ENCODE results near the gene FOXN4.
"Not testable (repeated sequence)": the region's sequence is repeated elsewhere in the genome, so short reads cannot be mapped to it uniquely, and the experiment has no call there.

Gene FOXN4, protein sequence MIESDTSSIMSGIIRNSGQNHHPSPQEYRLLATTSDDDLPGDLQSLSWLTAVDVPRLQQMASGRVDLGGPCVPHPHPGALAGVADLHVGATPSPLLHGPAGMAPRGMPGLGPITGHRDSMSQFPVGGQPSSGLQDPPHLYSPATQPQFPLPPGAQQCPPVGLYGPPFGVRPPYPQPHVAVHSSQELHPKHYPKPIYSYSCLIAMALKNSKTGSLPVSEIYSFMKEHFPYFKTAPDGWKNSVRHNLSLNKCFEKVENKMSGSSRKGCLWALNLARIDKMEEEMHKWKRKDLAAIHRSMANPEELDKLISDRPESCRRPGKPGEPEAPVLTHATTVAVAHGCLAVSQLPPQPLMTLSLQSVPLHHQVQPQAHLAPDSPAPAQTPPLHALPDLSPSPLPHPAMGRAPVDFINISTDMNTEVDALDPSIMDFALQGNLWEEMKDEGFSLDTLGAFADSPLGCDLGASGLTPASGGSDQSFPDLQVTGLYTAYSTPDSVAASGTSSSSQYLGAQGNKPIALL

DNA sequence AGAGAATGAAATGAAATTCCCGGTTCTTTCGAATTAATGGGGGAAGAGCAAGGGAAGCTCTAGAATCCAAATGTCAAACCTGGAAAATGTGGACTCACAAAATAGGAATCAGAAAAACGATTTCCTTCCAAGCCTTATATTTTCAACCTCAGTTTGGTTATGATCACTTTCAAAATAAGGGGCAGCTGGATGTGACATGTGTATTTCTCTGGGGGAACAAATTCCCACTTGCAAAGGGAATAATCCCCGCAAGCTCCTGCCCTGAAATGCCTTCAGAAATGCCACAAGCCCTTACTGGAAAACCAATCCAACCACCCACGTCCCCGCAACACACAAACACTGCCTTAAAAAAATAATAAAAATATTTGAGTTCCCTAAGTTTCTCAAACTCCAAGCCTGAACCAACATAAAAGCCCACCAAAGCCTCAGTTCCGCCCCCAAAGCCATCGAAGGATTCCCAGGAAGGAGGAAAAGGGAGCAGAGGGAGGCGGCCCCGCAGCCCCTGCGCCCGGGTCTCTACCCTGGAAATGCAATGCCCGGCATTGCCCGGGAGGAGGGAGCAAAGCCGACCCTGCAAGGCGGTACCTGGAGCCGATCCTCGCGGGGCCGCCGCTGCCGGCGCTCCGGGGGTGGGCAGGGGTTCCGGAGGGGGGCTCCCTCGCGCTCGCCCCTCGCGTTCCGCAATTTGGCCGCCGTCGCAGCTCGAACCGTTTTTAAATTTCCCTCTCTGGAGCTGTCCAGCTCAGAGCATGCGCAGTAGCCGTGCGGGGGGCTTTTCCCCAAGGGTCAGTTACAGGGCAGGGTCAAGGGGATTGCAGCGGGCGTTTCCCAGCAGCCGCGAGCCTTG is at the start of gene FOXN4:
Gene FOXN4, minus strand, starts transcription at position 751 of the 847 bp plus-strand sequence. CDS start 963 bp downstream, outside the sequence.
- no peak for DNase-seq

DNA sequence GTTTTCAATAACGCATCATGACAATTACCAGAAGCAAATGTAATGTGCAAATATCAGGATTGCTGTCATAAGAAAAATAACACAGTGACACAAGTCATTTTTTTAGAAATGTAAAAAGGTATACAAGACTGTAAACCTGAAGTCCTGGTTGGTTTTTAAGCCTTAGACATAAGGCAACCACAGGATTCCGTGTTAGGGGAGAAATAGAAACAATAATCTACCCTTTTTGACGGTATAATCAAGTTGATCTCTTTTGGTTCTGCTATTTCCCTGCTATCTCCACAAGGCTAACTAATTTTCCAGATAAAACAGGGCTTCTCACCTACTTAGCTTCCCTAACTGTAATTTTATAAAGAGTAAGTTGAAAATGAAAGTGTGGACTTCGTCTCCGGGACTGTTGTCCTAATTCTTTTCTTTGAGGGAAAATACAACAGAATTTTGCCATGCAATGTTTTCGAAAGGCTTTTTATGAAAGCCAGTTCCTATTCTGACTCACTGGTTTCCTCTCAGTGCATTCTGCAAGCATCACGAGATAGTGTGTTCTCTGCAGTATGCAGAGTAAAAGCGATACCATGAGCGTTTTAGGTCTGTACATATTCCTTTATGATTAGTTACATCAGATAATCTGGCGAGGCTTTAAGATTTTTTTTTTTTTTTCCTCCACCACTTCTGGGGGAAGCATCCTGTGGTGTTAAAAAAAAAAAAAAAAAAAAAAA is 49.2 kb upstream of the FOXN4 start:
- no peak for DNase-seq

DNA sequence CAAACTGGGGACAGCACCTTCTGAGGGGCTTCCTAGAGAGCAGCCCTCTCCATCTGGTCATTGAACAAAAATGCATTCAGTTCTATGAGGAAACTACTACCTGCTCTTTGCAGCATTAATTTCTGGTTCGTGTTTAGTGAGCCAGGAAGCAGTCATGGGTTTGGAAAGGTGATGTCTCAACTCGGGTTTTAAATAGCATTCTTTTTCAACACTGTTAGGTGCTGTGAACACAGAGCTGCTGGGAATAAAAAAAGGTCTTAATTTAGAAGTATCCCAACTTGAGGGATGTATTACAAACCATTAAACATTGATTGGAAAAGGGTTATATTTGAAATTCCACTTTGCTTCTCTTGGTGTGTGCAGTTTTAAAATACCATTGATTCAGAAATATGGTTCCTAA is 47.9 kb upstream of the FOXN4 start:
- DNase-seq, result no peak

DNA sequence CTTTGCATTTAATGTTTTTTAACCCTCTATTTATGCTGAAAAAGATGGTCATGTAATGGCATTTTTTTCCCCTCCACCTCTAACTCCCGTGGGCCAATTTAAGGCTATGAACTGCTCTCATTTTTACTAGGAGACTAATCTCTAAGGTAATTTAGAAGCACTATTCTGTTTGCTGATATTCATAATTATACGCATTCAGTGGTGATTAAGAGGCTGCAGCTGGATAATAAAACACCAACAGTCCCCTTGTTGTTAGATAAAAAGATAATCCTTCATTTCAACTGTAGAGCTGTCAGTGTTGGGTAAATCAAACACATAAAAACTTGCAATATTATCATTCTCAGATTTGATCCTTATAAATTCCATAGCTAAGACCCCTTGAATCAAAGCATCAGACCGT is 47.5 kb upstream of the FOXN4 start:
- DNase-seq, result no peak

DNA sequence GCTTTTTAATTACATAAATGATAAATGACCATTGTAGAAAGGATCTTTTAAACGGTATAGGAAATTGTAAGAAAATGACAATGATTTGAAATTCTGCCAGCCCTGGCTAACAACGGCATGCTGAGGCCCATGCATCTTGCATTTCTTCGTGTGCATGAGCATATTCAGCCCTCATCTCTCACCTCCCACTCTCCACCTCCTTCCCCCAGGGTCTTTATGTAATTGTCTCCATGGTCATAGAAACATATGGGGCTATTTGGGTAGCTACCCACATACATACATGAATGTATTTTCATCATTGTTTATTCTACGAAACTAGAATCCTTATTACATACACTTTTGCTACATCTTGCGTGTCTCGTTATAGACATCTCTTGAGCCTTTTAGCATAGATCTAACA is 43.1 kb upstream of the FOXN4 start:
- DNase-seq, result no peak

DNA sequence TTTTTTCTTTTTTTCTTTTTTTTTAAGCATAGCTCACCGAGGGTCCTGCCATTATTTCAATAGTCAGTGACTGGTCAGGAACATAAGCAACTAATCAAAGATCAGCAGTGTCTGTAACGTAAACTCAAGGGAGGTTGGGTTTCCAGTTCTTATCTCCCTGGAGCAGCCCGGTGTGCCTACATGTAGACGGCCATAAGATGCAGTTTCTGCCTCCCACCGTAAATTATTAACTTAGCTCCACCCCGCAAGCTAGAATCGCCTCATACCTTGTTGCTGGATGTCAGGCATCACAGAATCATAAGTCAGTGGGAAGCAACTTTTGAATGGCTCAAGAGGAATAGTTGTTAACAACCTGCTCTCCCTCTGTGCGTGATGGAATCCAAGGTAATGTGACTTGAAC is 38.5 kb upstream of the FOXN4 start, which contains the start of gene MYO1H:
Gene MYO1H, plus strand, starts transcription at position 312 of the 400 bp plus-strand sequence. Its CDS starts 61 bp downstream, at position 373.
- no peak for DNase-seq

DNA sequence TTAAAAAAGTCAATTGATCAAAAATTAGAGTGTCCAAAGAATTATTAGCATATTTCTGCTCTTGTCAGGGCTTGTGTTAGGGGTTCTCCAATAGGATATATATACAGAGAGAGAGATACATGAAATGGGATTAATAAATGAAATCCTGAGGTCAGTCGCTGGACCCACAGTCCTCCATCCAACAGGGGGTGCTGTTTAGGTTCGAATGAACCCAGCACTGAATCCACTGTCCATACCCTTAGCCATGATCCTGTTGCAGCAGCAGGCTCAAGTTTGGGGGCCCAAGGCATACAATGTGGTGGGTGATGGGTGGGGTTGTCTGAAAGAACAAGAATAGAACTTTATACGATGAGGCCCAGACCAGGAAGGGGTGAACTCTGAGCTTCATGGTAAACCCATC is 37.8 kb upstream of the FOXN4 start:
- DNase-seq, result no peak

DNA sequence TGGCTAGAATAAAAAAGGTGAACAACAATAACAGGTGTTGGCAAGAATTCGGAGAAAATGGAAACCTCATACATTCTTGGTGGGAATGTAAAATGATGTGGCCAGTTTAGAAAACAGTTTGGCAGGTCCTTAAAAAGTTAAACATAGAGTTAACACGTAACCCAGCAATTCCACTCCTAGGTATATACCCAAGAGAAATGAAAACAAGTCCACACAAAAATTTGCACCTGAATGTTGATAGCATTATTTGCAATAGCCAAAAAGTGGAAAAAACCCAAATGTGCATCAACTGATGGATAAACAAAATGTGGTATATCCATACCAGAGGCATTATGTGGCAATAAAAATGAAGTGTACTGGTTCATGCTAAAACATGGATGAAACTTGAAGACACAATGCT is 36.3 kb upstream of the FOXN4 start:
- DNase-seq, result no peak

DNA sequence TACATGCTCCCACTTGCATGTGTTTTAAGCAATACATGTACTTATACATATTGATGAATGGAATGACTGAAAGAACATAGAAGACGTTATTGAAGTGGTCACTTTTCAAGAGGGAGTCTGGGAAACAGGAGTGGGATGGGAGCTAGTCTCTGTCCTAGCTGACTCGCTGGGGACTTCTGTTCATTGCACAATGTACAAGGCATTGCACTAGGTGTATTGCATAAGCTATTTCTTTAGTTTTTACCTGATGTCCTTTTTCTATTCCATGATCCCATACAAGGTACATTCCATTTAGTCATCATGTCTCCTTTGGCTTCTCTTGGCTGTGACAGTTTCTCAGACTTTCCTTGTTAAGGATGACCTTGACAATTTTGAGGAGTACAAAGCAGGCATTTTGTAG is 34.6 kb upstream of the FOXN4 start:
- DNase-seq, result no peak

DNA sequence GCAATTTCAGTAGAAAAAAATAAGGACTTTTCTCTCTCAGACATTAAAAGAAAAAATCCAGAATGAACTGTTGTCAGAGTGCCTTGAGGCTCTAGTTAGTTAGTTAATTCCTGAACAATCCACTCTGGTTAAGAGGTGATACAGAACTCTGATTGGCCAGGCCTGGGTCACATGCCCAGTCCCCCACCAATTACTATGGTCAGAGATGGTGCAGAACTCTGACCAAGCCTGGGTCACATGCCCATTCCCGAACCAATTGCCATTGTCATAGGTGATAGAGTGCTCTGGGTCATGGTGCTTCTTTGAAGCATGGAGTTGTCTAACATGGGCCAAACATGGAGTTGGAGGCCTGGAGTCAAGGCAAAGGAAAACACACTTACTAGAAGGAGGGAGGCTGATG is 27.5 kb upstream of the FOXN4 start:
- DNase-seq, result no peak

DNA sequence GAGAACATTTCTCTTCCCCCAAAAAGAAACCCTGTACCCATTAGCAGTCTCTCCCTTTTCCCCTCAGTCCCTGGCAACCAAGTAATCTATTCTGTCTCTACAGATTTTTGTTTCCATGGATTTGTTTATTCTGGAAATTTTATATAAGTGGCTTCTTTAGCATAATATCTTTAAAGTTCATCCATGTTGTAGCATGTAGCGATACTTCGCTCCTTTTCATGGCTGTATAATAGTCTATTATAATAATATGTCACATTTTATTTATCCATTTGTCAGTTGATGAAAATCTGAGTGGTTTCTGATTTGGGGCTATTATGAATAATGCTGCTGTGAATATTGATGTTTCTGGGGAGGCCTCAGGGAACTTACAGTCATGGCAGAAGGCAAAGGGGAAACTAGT is 25.8 kb upstream of the FOXN4 start:
- DNase-seq, result no peak

DNA sequence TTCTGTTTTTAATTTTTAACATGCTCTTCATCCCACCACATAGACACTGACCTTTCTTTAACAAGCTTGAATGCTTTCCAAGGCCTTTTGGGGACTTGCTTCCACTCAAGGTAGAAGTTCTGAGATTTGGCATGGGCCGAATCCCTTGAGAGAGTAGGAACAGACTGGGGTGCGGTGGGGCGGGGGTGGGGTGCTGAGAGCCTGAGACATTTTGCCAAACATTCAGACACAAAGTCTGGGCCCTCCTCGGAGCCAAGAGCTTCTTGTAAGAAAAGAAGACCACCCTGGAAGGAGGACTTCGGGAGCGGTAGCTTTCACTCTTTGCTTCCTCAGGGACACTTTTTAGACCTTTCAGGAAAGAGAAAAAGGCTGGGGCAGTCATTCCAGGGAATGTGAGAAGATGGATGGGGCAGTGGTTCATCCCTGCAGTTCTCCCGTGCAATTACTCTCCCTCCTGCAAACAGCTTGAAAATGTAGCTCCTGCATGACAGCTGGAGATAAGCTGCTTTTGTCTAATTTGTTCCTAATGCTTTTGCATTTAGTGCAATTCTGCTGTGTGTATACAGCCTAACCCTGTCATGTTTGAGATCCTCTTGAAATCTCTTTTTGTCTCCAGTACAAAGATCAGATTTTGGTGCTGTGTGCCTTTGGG is 22.3 kb upstream of the FOXN4 start:
- DNase-seq, result no peak

DNA sequence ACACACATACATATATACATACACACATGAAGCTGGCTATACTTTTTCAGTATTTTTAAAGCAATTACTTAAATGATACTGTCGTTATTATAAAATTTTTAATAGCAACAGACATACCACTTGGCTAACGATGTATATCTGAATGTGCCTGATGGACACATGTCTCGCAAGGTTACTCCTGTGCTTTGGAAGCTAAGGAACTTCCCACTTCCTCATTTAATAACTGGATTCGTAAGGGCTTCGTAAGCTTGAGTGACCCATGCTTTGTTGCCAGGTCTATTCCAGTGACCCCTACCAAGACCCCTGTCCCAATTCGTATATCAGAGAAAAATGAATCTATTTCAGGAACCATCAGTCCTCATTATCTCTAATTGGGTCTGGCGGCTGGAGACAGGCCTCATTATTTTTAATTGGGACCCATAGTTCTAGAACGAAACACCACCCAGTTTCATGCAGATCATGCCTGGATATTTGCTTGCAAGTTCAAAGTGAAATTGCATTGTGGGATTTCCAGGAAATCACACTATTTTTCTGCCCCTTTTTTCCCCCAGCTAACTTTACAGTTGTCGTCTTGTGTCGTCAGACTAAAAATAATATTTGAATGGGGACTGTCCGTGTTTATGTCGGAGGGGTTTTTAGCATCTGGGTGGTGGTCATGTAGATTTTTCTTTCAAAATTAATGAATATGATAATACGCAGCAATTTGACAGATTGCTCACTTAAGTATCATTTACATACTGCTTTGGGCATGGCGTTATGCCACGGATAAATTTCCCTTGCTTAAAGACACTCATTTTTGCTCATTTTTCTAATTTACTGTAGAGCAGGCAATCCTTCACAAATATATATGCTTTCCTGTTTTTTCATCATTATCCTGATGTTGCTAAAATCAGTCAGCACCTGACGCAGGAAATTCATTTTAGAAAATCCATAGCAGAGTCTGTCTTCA is 21.5 kb upstream of the FOXN4 start:
- DNase-seq, result no peak

DNA sequence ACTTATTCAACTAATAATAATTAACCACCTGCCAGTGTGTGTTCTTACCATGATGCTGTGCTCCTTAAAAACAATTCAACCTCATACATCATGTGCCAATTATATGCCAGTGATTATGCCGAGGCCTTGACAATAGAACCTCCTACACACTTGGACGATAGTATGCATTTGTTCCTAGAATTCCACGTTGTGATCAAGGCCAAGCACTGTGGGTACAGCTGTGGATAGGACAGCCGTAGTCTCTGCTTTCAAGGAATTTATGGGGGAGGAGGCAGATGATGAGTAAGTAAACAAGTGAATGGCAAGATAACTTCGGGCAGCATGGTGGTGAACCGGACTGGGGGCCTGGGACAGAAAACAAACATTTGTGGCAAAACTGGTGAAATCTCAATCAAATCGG is 20.6 kb upstream of the FOXN4 start:
- no peak for DNase-seq

DNA sequence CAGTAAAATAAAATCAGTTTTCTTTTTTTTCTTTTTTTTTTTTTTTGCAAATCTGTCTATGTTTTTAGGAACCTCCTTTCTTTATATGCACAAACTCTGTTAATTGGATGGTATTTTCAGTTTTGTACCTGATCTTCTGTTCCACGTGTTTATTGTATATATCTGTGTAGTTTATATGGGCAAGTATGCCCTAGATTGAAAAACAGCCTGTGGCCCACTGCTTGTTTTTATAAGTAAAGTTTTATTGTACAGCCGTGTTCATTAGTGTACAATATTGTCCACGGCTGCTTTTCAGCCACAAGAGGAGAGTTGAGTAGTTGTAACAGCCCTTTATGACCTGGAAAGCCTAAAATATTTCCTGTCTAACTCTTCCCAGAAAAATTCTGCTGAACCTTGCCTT is 19.9 kb upstream of the FOXN4 start:
- DNase-seq, result no peak

DNA sequence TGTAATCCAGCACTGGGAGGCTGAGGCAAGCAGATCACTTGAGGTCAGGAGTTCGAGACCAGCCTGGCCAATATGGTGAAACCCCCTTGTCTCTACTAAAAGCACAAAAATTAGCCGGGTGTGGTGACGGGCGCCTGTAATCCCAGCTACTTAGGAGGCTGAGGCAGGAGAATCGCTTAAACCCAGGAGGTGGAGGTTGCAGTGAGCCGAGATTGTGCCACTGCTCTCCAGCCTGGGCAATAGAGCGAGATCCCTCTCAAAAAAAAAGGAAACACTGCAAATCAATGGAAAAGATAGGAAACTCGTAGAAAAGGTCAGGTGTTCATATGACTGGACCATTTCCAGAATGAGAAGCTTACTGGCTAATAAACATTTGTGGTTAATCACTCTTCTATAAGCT is 12.2 kb upstream of the FOXN4 start:
- DNase-seq, result not testable (repeated sequence)

DNA sequence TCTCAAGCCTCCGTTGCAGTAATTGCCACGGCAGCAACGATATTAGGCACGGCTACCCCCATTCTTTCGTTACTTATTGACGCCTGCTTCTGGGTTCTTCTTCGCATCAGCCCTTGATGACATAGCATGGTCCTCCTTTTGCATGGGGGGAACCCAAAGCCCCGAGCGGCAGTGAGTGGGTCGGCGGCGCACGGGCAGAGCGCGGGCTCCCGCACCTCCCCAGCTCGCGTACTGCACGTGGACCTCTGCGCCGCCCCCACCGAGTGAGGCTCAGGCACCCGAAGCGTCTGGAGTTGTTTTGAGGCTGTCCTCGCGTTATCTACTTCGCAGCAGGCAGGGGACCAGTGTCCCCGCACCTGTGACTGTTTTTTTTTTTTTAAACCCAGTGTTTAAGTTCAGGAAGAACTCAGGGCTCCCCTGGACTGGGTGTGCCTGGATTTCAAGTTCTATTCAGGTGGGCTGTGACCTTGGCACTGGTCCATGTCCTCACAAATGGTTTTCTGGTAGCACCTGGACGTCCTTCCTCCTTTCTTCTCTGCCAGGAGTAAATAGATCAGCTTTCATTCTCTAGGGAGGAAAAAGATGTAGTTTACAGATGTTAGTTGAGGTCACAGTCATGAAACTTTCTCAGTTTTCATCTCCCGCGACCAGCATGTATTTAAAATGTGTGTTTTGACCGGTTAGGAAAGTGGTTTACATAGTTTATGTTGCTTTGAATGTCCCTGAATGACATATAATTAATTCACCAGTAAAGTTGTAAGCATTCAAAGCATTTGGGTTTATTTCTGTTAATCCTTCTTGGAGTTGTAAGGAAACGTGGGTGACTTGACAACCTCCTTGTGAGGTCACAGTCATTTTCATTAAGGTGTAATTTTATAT is 1.4 kb upstream of the FOXN4 start:
- DNase-seq, result no peak

DNA sequence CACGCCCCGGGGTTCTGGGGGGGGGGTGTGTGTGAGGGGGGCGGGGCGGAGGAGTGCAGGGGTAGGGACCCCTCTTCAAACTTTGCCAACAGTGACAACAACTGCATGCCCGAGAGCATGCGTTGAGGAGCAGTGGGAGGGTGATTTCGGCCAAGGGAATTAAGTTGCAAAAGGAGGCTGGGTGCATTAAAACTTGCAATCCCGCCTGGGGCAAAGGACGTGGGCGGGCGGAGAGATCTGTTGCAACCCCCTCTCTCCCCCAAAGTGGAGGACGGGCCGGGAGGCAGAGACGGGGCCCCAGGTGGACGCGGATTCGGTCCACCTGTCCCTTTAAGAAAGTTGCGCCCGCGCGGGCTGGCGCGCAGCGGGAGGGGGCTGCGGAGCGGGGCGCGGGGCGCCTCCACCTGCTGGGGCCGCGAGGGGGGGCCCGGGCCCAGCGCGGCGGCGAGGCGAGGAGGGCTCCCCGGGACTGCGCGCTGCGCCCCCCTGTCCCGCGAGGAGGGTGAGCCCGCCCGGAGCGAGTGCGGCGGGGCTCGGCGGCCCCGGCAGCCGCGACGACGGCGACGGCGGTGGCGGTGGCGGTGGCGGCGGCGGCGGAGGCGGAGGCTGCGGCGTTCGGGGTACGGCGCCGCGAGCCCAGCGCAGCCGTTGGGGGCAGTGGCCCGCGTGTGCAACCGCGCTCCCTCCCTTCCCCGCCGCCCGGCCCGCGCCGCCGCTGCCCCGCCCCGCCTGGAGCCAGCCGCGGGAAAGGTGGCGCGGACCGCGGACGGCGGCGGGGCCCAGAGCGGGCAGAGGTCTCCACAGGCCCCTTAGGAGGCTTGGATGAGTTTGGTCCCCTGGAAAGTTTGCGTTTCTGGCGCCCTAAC is 530 bp upstream of the FOXN4 start:
- no peak for DNase-seq

DNA sequence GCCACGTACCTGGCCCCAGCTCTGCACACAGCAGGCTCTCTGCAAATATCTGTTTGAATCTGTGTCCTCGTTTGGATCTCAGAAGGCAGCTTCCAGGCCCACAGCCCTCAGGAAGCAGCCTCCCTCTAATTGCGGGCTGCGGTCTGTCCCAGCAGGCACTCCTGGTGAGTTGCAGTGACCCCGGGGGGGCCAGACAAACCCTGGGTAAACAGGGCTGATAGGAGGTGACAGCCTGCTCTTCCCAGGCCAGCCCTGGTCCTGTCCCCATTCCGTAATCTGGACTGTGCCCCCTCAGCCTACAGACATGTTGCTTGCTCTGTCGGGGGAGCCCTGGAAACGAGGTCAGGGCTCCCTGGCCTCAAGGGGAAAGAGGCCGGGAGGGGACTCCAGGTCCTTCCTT is 2.0 kb downstream of the FOXN4 start:
- DNase-seq, result no peak

All from SW 1271 (cell line).